Activated T-cell treated with anti-CD3 and anti-CD28 coated beads, Interleukin-2, amount 50 U/mL, for 24 hours (primary cell): ENCODE measurements around the gene RNF175.

Source experiments
- DNase-seq: peaks from one replicate; pipeline ENCODE4 v3.0.0-alpha.2; 2020
- H3K27ac Mint-ChIP-seq: 2 replicates; pipeline ENCODE4 v1.8.0; 2020; ENCODE audit warnings: mild to moderate bottlenecking, mixed read lengths
- H3K27me3 Mint-ChIP-seq: 2 replicates; pipeline ENCODE4 v1.8.0; 2020; ENCODE audit warnings: mixed read lengths
- H3K36me3 Mint-ChIP-seq: 2 replicates; pipeline ENCODE4 v1.8.0; 2020; ENCODE audit warnings: low read depth, mixed read lengths
- H3K4me1 Mint-ChIP-seq: 2 replicates; pipeline ENCODE4 v1.8.0; 2020; ENCODE audit warnings: low read depth, mixed read lengths
- H3K4me3 Mint-ChIP-seq: 2 replicates; pipeline ENCODE4 v1.8.0; 2020; ENCODE audit warnings: mild to moderate bottlenecking, moderate library complexity, mixed read lengths
- H3K9me3 Mint-ChIP-seq: 2 replicates; pipeline ENCODE4 v1.8.0; 2020; ENCODE audit warnings: mixed read lengths

The RNF175 gene

GRCh38 chr4:153759407-153760316 lies at the start of gene RNF175:
Gene RNF175, minus strand, starts transcription at chr4:153760024. Its CDS starts 162 bp downstream, at chr4:153759862.
- Mint-ChIP-seq H3K4me1 (peaks cover 44% of the 10 kb centered on the region), H3K9me3 (peaks cover 2% of the 10 kb centered on the region), H3K27me3 (peaks cover 40% of the 10 kb centered on the region), H3K4me3 (peak within 1 kb of the TSS; percentile 57), H3K27ac (peak within 1 kb of the TSS; percentile 56), H3K36me3 (no peaks in the 10 kb centered on the region)
- DNase-seq, result peak; percentile 59

GRCh38 chr4:153809307-153809706 lies 49.5 kb upstream of the RNF175 start:
- peaks cover 33% of the 10 kb centered on the region for H3K4me1 Mint-ChIP-seq
- H3K9me3 Mint-ChIP-seq, result no peaks in the 10 kb centered on the region
- H3K4me3 Mint-ChIP-seq, result no peak overlapping the region
- no peak for DNase-seq
- peak overlapping the region; percentile 22 for H3K27ac Mint-ChIP-seq
- peaks cover 7% of the 10 kb centered on the region for H3K27me3 Mint-ChIP-seq
- no peaks in the 10 kb centered on the region for H3K36me3 Mint-ChIP-seq

DNA sequence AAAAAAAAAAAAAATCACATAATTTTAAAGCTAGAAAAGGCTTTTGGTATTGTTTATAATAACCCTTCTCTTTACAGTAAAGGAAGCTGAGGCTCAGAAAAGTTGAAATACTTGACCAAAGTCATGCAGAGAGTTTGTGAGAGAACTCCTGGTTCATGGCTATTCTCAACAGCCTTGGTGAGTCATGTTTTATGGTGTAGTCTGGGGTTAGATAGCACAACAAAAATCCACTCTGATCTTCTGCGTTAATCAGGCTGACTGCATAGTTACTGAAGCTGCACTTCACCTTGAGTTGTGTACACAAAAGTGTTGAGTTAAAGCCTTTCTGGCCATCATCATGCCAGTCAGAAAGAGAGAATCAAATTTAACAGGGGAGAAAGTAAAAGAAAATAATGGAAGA lies 48.4 kb upstream of the RNF175 start:
- Mint-ChIP-seq H3K36me3 (no peaks in the 10 kb centered on the region), H3K4me3 (no peak overlapping the region), H3K9me3 (no peaks in the 10 kb centered on the region), H3K27ac (no peak overlapping the region), H3K4me1 (peaks cover 33% of the 10 kb centered on the region), H3K27me3 (peaks cover 2% of the 10 kb centered on the region)
- DNase-seq, result no peak

DNA sequence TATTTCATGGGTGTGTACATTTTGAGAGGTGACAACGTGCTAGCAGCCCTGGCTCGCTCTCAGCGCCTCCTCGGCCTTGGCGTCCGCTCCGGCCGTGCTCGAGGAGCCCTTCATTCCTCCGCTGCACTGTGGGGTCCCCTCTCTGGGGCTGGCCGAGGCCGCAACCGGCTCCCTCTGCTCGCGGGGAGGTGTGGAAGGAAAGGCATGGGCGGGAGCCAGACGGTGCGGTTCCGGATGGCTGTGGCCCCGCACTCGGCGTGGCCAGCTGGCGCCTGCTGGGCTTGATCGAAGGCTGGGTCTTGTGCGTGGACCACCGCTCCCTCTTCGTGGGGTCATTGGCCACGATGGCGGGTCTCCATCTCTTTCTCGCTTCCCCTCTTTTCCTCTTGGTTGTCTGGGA lies 46.2 kb upstream of the RNF175 start:
- H3K36me3 Mint-ChIP-seq, result no peaks in the 10 kb centered on the region
- H3K9me3 Mint-ChIP-seq, result no peaks in the 10 kb centered on the region
- H3K27me3 Mint-ChIP-seq, result peaks cover 5% of the 10 kb centered on the region
- DNase-seq, result no peak
- peaks cover 30% of the 10 kb centered on the region for H3K4me1 Mint-ChIP-seq
- H3K27ac Mint-ChIP-seq, result no peak overlapping the region
- H3K4me3 Mint-ChIP-seq, result no peak overlapping the region

DNA sequence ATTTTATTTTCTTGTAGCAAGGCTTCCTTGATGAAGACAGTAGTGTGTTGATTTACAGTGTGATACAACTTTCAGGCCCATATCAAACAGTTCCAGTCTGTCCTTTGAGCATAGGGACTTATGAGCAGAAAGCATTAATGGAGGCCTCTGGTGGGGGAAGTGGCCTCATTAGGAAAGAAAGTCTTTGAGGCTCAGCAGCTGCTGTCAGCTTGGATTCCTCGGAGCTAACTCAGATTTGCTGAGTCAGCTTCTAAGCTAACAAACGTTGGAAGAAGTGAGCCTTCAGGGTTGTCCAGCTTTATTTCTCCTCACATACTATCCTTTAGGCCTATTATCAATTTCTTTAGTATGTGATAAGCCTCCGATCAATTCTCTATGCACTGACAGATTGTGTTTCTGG lies 44.9 kb upstream of the RNF175 start:
- Mint-ChIP-seq H3K4me3 (no peak overlapping the region), H3K4me1 (peaks cover 22% of the 10 kb centered on the region), H3K27ac (no peak overlapping the region), H3K36me3 (no peaks in the 10 kb centered on the region), H3K9me3 (no peaks in the 10 kb centered on the region), H3K27me3 (peaks cover 7% of the 10 kb centered on the region)
- DNase-seq, result no peak

DNA sequence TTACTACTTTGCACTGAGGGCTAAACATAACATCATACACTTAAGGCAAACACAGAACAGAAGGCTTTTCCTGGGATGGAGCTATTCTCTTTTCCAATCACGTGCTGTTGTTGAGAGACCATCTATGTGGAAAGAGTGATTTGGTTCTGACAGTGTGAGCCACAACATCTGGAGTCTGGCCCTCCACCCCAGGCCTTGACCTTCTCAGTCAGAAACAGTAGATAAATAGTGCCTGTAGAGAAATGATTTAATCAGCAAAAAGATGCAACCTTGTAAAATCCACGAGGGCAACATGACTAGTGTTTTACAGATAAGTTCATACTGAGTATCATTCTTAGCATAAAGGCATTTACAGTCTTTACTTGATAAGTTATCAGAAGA lies 39.9 kb upstream of the RNF175 start:
- Mint-ChIP-seq H3K27me3 (peaks cover 50% of the 10 kb centered on the region), H3K4me3 (no peak overlapping the region), H3K9me3 (no peaks in the 10 kb centered on the region), H3K36me3 (no peaks in the 10 kb centered on the region), H3K4me1 (no peaks in the 10 kb centered on the region), H3K27ac (no peak overlapping the region)
- DNase-seq, result no peak

DNA sequence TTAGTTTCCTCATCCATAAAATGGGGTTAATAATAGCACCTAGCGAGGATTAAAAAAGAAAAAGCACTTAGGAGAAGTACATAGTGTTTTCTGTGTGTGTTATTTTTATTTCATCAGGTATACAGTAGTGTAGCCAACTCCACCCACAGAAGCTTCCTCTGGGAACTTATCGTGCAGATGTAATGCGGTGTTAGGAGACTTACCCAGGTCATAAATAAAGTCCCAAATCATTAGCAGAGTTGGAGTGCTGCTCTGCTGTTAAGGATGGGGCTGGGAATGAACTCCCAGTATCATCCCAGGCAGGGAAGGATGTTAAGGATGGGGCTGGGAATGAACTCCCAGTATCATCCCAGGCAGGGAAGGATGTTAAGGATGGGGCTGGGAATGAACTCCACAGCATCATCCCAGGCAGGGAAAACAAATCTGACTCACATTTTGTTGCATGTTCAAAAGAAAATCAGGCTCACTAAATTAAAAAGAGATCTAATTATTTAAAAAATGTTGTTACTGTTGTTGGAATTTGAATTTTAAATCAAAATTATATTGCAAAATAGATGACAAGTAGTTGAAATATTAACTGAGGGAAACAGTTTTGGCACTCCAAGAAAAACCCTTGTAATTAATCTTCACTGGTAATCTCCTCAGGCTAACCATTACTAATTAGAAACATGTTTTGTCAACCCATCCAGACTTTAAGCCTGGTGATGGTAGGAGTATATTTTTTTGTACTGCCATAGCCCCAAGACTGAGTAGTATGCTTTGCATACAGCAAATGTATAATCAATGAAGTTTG lies 39.3 kb upstream of the RNF175 start:
- no peaks in the 10 kb centered on the region for H3K36me3 Mint-ChIP-seq
- no peak overlapping the region for H3K27ac Mint-ChIP-seq
- no peaks in the 10 kb centered on the region for H3K4me1 Mint-ChIP-seq
- no peaks in the 10 kb centered on the region for H3K9me3 Mint-ChIP-seq
- peaks cover 56% of the 10 kb centered on the region for H3K27me3 Mint-ChIP-seq
- H3K4me3 Mint-ChIP-seq, result no peak overlapping the region
- DNase-seq, result no peak

GRCh38 chr4:153798420-153798819 lies 38.6 kb upstream of the RNF175 start:
- H3K27ac Mint-ChIP-seq, result no peak overlapping the region
- no peaks in the 10 kb centered on the region for H3K9me3 Mint-ChIP-seq
- DNase-seq, result no peak
- no peaks in the 10 kb centered on the region for H3K36me3 Mint-ChIP-seq
- no peaks in the 10 kb centered on the region for H3K4me1 Mint-ChIP-seq
- H3K27me3 Mint-ChIP-seq, result peaks cover 63% of the 10 kb centered on the region
- no peak overlapping the region for H3K4me3 Mint-ChIP-seq

DNA sequence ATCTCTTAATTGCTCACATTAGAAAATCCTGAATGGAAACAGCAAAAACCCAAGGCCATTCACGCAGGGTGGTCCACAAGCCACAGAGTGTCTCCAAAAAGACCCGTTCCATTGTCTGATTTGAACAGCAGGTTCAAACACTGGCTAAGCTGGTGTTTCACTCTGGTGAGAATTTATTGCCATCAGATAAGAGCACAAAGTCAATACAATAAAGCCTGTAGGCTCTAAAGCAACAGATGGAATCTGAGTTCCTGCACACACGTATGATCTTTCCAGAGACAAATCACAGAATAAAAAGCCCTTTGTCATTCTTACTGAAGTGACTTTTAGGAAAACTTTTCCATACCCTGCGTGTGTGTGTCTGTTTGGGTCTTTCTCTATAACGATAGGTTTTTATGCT lies 34.2 kb upstream of the RNF175 start:
- Mint-ChIP-seq H3K4me3 (no peak overlapping the region), H3K9me3 (no peaks in the 10 kb centered on the region), H3K27me3 (peaks cover 92% of the 10 kb centered on the region), H3K4me1 (peaks cover 33% of the 10 kb centered on the region), H3K36me3 (no peaks in the 10 kb centered on the region), H3K27ac (no peak overlapping the region)
- no peak for DNase-seq

- Mint-ChIP-seq H3K9me3 (no peaks in the 10 kb centered on the region), H3K27me3 (peaks cover 95% of the 10 kb centered on the region), H3K4me3 (peak overlapping the region; percentile 76), H3K4me1 (peaks cover 42% of the 10 kb centered on the region), H3K27ac (no peak overlapping the region), H3K36me3 (no peaks in the 10 kb centered on the region)
- DNase-seq, result peak; percentile 37
Measured at GRCh38 chr4:153792618-153793247, 32.9 kb upstream of the RNF175 start.

- H3K9me3 Mint-ChIP-seq, result no peaks in the 10 kb centered on the region
- H3K4me3 Mint-ChIP-seq, result peak overlapping the region; percentile 76
- H3K4me1 Mint-ChIP-seq, result peaks cover 42% of the 10 kb centered on the region
- no peak overlapping the region for H3K27ac Mint-ChIP-seq
- peaks cover 95% of the 10 kb centered on the region for H3K27me3 Mint-ChIP-seq
- DNase-seq, result peak; percentile 66
- H3K36me3 Mint-ChIP-seq, result no peaks in the 10 kb centered on the region
Measured at GRCh38 chr4:153791746-153792617, 32.2 kb upstream of the RNF175 start.

DNA sequence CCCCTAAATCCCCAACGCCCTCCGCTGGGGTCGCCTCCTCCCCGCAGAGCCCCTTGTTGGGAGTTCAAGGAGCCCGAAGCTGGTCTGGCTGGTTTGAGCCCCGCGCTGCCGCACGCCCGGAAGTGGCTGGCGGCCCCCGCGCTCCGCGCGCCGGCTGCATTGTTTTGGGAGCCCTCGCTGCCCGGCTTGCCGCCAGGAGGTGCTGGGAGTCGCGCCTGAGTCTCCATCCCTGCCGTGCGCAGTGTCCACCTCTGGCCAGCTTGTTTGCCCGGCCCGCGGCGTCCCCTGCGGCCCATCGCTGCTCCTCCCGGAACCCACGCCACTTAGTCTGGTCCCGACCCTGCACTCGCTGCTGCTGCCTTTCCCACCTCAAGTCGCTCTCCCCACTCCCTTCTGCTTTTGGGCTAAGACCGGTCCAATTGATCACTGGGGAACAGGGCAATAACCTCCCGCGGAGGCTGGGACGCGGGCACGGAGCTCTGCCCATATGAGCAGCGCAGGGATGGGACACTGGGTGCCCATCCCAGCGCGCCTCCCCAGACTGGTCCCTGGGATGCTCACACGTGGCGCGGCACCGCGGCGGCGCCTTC lies 31.2 kb upstream of the RNF175 start:
- peak; percentile 64 for DNase-seq
- Mint-ChIP-seq H3K27ac (peak overlapping the region; percentile 57), H3K36me3 (no peaks in the 10 kb centered on the region), H3K4me1 (peaks cover 42% of the 10 kb centered on the region), H3K9me3 (no peaks in the 10 kb centered on the region), H3K27me3 (peaks cover 96% of the 10 kb centered on the region), H3K4me3 (peak overlapping the region; percentile 76)

DNA sequence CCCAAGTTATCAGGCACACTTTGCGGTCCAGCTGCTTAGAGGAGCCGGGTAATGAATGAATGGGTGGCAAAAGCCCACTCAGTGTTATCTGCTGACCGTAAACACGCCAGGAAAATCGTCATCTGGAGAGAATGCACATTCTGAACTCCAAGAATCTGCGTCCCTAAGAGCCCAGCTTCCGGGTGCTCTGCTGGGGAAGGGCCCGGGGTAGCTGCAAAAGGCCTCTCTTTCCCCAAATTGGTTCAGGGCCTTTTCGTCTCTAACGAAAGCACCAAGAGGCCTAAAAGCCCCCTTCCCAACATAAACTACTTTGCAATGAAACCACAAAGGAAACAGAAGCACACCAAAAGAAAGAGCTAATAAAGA lies 30.7 kb upstream of the RNF175 start:
- Mint-ChIP-seq H3K36me3 (no peaks in the 10 kb centered on the region), H3K4me1 (peaks cover 42% of the 10 kb centered on the region), H3K4me3 (peak overlapping the region; percentile 35), H3K27ac (no peak overlapping the region), H3K27me3 (peaks cover 96% of the 10 kb centered on the region), H3K9me3 (no peaks in the 10 kb centered on the region)
- no peak for DNase-seq
